ENCODE measurements around the gene SSR3.

DNA sequence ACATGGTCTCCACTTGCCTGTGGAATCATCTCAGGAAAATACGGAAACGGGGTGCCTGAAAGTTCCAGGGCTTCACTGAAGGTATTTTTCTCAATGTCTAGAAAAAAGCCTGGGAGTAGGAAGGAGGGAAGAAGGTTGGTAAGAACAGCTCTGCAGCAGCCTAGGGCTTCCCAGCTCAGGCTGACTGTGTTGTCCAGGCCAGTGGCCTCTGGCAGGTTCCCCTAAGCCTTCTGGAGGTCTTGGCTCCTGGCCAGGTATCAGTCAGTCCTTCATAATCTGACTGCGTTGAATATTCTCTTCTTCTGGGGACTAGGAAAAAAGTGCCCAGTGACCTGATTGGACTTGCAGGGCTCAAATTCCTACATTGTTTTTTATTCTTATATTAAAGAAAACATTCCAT is 38.6 kb downstream of the SSR3 start:
- no peak for TF ChIP-seq GATA2 (IDR thresholded peaks at IDR 0.05; ENCODE audit: low read depth, low read length)
- no peak for TF ChIP-seq GATA3 (IDR thresholded peaks at IDR 0.05; ENCODE audit: low read depth, low read length)

Measured in SH-SY5Y (cell line).